Progenitor cell of endocrine pancreas (in vitro differentiated cells): ENCODE results near the gene ZNF792. TPM values are rescaled to one million over a fixed set of nuclear protein-coding genes. Genes with fewer than 3 reads are reported as not detected.
"Not testable (repeated sequence)": the region's sequence is repeated elsewhere in the genome, so short reads cannot be mapped to it uniquely, and the experiment has no call there.

Experiments used
- DNase-seq: peaks from one replicate; pipeline ENCODE4 v3.0.0; 2021; ENCODE audit warnings: low spot score; ENCODE audit not compliant: unreplicated experiment
- H3K27ac Mint-ChIP-seq: 2 replicates; pipeline ENCODE4 v1.8.0; 2021; ENCODE audit warnings: mild to moderate bottlenecking, moderate library complexity, mixed read lengths
- H3K27me3 Mint-ChIP-seq: 2 replicates; pipeline ENCODE4 v1.8.0; 2021; ENCODE audit warnings: mixed read lengths
- H3K36me3 Mint-ChIP-seq: 2 replicates; pipeline ENCODE4 v1.8.0; 2022; ENCODE audit warnings: mixed read lengths; ENCODE audit not compliant: insufficient read depth
- H3K4me1 Mint-ChIP-seq: 2 replicates; pipeline ENCODE4 v1.8.0; 2021; ENCODE audit warnings: low read depth, mixed read lengths
- H3K4me3 Mint-ChIP-seq: 2 replicates; pipeline ENCODE4 v1.8.0; 2021; ENCODE audit warnings: low read depth, mild to moderate bottlenecking, moderate library complexity, mixed read lengths
- H3K9me3 Mint-ChIP-seq: 2 replicates; pipeline ENCODE4 v1.8.0; 2021; ENCODE audit warnings: low read depth, mixed read lengths
- CTCF ChIP-seq: fragments of 200-600 bp; sonication (generic); IDR thresholded peaks from one replicate; pipeline ENCODE4 v1.5.0; 2021; ENCODE audit warnings: antibody characterized with exemption, mild to moderate bottlenecking; ENCODE audit not compliant: unreplicated experiment
- total RNA-seq: library from RNA; stranded (reverse); gene quantifications from 2 replicates; pipeline ENCODE4 v1.2.1, GENCODE V29; 2021

Gene ZNF792
- total RNA-seq, 1 donor from 2014 or later, result 14.4 TPM

- no peak for DNase-seq
- Mint-ChIP-seq H3K27me3 (peaks cover 4% of the 10 kb centered on the region), H3K36me3 (peaks cover 2% of the 10 kb centered on the region), H3K27ac (no peak overlapping the region), H3K9me3 (peaks cover 37% of the 10 kb centered on the region), H3K4me1 (no peaks in the 10 kb centered on the region), H3K4me3 (no peak overlapping the region)
- TF ChIP-seq CTCF, result no peak
Observed at GRCh38 chr19:34918190-34918589, 45.8 kb downstream of the ZNF792 start.

- H3K4me1 Mint-ChIP-seq, H3K4me3 Mint-ChIP-seq, H3K27me3 Mint-ChIP-seq, H3K36me3 Mint-ChIP-seq, H3K27ac Mint-ChIP-seq, DNase-seq: not testable (repeated sequence)
- peaks cover 36% of the 10 kb centered on the region for H3K9me3 Mint-ChIP-seq
Observed at GRCh38 chr19:34917144-34917543, 46.9 kb downstream of the ZNF792 start.

GRCh38 chr19:34910770-34911169, 53.3 kb downstream of the ZNF792 start:
- DNase-seq, result no peak
- TF ChIP-seq CTCF, result no peak
- peaks cover 27% of the 10 kb centered on the region for H3K27me3 Mint-ChIP-seq
- H3K27ac Mint-ChIP-seq, result no peak overlapping the region
- no peaks in the 10 kb centered on the region for H3K36me3 Mint-ChIP-seq
- H3K4me3 Mint-ChIP-seq, result no peak overlapping the region
- H3K9me3 Mint-ChIP-seq, result no peaks in the 10 kb centered on the region
- no peaks in the 10 kb centered on the region for H3K4me1 Mint-ChIP-seq

Other genes starting within 250 kb of the ZNF792 start
- gene ZNF181, start 230.0 kb downstream of the ZNF792 start, total RNA-seq, result 10.1 and 10.3 TPM in 2 replicates
- gene ZNF599, start 191.0 kb downstream of the ZNF792 start, total RNA-seq, result 8.6 and 9.1 TPM in 2 replicates
- gene ZNF30, start 37.3 kb downstream of the ZNF792 start, total RNA-seq, result 5.9 and 7.7 TPM in 2 replicates
- 111 and 118 TPM in 2 replicates for gene GRAMD1A, start 36.1 kb upstream of the ZNF792 start, total RNA-seq
- 1.7 and 1.8 TPM in 2 replicates for gene SCN1B, start 66.2 kb upstream of the ZNF792 start, total RNA-seq
- 70.5 and 71.5 TPM in 2 replicates for gene HPN, start 77.5 kb upstream of the ZNF792 start, total RNA-seq
- 14.2 and 17.3 TPM in 2 replicates for gene FXYD3, start 151.6 kb upstream of the ZNF792 start, total RNA-seq
- gene LGI4, start 170.8 kb upstream of the ZNF792 start, total RNA-seq, result 0.20 TPM in 1 of 2 replicates, not detected in the other
- not detected in 2 replicates for gene FXYD1, start 174.6 kb upstream of the ZNF792 start, total RNA-seq
- gene FXYD7, start 179.0 kb upstream of the ZNF792 start, total RNA-seq, result not detected in 2 replicates
- gene FXYD5, start 190.5 kb upstream of the ZNF792 start, total RNA-seq, result 0.62 and 1.2 TPM in 2 replicates